ENCODE measurements around the gene ENPP6.

The ENPP6 gene

GRCh38 chr4:184046148-184046547 is 171.5 kb downstream of the ENPP6 start:
- no peak for DNase-seq

GRCh38 chr4:184041156-184041555 is 176.5 kb downstream of the ENPP6 start:
- no peak for DNase-seq

GRCh38 chr4:184039963-184040383 is 177.7 kb downstream of the ENPP6 start:
- DNase-seq: no peak

All from NCI-H2081 treated with DMSO at 0.1 percent for 48 hours (cell line).